PC-9 (cell line): ENCODE data around the gene HBQ1.

ENCODE experiments used
- EZH2 ChIP-seq: fragments of 200-600 bp; sonication (generic); IDR thresholded peaks from 2 replicates; pipeline ENCODE4 v1.8.0; 2017; ENCODE audit warnings: antibody characterized with exemption, low read depth
- TF ChIP-seq, protein P1 (sequence below): fragments of 200-600 bp; sonication (generic); conservative IDR thresholded peaks from 2 replicates; pipeline ENCODE4 v1.6.1; 2017; ENCODE audit warnings: mixed run types, antibody characterized with exemption, mild to moderate bottlenecking, moderate library complexity

DNA sequence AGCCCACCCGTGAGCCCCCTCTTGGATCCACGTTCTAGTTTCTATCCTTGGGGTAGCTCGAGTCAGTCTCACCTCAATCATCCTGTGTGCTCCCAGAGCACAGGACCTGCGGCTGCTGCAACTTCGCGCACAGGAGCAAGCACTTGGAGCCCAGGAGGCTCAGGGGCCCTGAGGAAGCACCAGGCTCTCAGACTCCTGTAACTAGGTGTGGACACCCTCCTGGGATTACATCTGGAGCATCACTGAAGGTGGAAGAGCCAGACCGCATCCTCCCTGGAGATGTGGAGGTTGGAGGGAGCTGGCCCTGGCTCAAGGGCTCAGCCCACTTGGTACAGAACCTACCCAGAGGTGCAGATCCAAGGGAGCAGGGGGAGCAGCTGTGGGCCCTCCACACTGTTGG, 2.7 kb downstream of the HBQ1 start:
- TF ChIP-seq EZH2, result no peak
- TF ChIP-seq, protein P1, sequence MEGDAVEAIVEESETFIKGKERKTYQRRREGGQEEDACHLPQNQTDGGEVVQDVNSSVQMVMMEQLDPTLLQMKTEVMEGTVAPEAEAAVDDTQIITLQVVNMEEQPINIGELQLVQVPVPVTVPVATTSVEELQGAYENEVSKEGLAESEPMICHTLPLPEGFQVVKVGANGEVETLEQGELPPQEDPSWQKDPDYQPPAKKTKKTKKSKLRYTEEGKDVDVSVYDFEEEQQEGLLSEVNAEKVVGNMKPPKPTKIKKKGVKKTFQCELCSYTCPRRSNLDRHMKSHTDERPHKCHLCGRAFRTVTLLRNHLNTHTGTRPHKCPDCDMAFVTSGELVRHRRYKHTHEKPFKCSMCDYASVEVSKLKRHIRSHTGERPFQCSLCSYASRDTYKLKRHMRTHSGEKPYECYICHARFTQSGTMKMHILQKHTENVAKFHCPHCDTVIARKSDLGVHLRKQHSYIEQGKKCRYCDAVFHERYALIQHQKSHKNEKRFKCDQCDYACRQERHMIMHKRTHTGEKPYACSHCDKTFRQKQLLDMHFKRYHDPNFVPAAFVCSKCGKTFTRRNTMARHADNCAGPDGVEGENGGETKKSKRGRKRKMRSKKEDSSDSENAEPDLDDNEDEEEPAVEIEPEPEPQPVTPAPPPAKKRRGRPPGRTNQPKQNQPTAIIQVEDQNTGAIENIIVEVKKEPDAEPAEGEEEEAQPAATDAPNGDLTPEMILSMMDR, result no peak
